ENCODE data around the gene LGALS7.

- no peak for TF ChIP-seq POLR2A (IDR thresholded peaks at IDR 0.05)
- no peak for TF ChIP-seq CTCF (IDR thresholded peaks at IDR 0.05)
These were observed 33.1 kb upstream of the LGALS7 start for GRCh38 chr19:38806371-38806770.
